PC-3 (cell line): ENCODE data around the gene PTGDS.

Experiments
- EZH2 ChIP-seq: fragments of 300-600 bp; sonication (generic); IDR thresholded peaks from one replicate; pipeline ENCODE4 v1.6.1; 2017; ENCODE audit warnings: antibody characterized with exemption, mild to moderate bottlenecking, low read length; ENCODE audit not compliant: unreplicated experiment
- EZH2phosphoT487 ChIP-seq: fragments of 300-600 bp; sonication (generic); IDR thresholded peaks from 2 replicates; pipeline ENCODE4 v1.6.1; 2018; ENCODE audit warnings: mild to moderate bottlenecking, antibody characterized with exemption, low read length, borderline replicate concordance
- TF ChIP-seq, protein P1 (sequence below): fragments of 300-600 bp; sonication (generic); conservative IDR thresholded peaks from 2 replicates; pipeline ENCODE4 v1.5.1; 2017; ENCODE audit warnings: antibody characterized with exemption, low read depth, mild to moderate bottlenecking, low read length

DNA sequence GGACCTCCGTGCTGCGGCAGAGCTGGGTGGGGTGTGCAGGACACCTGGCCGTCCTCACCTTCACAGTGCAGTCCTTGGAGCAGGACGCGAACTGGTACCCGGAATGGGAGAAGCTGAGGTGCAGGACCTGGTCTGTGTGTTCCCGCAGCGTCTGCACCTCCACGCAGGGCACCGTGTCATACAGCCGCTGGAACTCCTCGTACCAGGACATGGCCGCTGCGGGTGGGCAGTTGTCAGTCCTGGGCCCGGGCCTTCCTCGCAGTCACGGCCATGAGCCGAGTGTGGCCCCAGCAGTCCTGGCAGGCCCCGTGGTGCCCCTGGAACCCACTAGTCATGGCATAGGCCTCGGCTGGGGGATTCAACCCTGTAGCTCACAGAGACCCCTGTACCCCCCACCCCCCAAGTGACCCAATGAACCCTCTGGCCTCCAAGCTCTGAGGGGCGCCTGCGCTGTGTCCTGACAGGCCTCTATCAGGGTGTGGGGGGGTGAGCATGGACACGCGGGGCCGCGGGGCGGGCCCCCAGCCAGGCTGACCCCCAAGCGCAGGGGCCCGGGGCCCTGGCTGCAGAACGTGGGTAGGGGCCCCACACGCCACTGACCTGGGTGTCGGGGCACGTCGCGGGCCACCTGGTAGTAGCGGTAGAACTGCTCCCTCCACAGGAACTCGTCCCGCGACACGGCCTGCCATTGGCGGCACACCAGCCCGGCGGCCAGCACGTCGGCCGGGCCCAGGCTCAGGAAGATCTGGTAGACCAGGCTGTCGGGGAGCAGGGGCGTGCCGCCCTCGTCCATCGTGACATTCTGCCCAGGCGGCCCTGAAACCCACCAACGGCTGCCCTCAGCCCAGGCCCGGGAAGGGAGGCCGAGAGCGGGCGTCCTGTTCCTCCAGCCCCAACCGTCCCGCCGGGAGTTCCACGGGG lies 33.8 kb upstream of the PTGDS start:
- TF ChIP-seq, protein P1, sequence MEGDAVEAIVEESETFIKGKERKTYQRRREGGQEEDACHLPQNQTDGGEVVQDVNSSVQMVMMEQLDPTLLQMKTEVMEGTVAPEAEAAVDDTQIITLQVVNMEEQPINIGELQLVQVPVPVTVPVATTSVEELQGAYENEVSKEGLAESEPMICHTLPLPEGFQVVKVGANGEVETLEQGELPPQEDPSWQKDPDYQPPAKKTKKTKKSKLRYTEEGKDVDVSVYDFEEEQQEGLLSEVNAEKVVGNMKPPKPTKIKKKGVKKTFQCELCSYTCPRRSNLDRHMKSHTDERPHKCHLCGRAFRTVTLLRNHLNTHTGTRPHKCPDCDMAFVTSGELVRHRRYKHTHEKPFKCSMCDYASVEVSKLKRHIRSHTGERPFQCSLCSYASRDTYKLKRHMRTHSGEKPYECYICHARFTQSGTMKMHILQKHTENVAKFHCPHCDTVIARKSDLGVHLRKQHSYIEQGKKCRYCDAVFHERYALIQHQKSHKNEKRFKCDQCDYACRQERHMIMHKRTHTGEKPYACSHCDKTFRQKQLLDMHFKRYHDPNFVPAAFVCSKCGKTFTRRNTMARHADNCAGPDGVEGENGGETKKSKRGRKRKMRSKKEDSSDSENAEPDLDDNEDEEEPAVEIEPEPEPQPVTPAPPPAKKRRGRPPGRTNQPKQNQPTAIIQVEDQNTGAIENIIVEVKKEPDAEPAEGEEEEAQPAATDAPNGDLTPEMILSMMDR, result no peak
- no peak for TF ChIP-seq EZH2
- TF ChIP-seq EZH2phosphoT487, result no peak
